Activated CD4-positive, alpha-beta memory T cell treated with anti-CD3 and anti-CD28 coated beads for 36 hours (primary cell): Measurements from ENCODE around the gene RABGAP1. TPM values are rescaled to one million over a fixed set of nuclear protein-coding genes. Genes with fewer than 3 reads are reported as not detected.

Source experiments
- CTCF ChIA-PET: fragments of 350-600 bp; sonication (Branson Sonifier 250); formaldehyde crosslinking; loops from one replicate; lab custom pipeline; 2021; ENCODE audit warnings: antibody characterized with exemption, inconsistent platforms; lab: Charles Lee
- POLR2A ChIA-PET: fragments of 350-600 bp; sonication (Branson Sonifier 250); formaldehyde crosslinking; loops from one replicate; lab custom pipeline; 2021; ENCODE audit warnings: antibody characterized with exemption; lab: Charles Lee
- DNase-seq: peaks from one replicate; pipeline ENCODE4 v3.0.0-alpha.2; 2020
- H3K27ac Mint-ChIP-seq: one replicate; pipeline ENCODE4 v1.8.0; 2021; ENCODE audit warnings: mixed read lengths
- H3K27me3 Mint-ChIP-seq: one replicate; pipeline ENCODE4 v1.8.0; 2021; ENCODE audit warnings: mixed read lengths
- H3K36me3 Mint-ChIP-seq: one replicate; pipeline ENCODE4 v1.8.0; 2021; ENCODE audit warnings: mixed read lengths
- H3K4me1 Mint-ChIP-seq: one replicate; pipeline ENCODE4 v1.8.0; 2021; ENCODE audit warnings: low read depth, mixed read lengths
- H3K4me3 Mint-ChIP-seq: one replicate; pipeline ENCODE4 v1.8.0; 2021; ENCODE audit warnings: mild to moderate bottlenecking, mixed read lengths
- H3K9me3 Mint-ChIP-seq: one replicate; pipeline ENCODE4 v1.8.0; 2021; ENCODE audit warnings: mixed read lengths
- intact Hi-C: fragments of 100-400 bp; cut with micrococcal nuclease; formaldehyde crosslinking; loops from one replicate; pipeline ENCODE4 v1.15.1; 2023
- total RNA-seq, 2 experiments: library from RNA; stranded (reverse); gene quantifications; one replicate each; pipeline ENCODE4 v1.2.3, GENCODE V29; 2021

RABGAP1 gene
- total RNA-seq, 2 experiments from 2014 or later = 27.1 to 28.8 TPM

DNA sequence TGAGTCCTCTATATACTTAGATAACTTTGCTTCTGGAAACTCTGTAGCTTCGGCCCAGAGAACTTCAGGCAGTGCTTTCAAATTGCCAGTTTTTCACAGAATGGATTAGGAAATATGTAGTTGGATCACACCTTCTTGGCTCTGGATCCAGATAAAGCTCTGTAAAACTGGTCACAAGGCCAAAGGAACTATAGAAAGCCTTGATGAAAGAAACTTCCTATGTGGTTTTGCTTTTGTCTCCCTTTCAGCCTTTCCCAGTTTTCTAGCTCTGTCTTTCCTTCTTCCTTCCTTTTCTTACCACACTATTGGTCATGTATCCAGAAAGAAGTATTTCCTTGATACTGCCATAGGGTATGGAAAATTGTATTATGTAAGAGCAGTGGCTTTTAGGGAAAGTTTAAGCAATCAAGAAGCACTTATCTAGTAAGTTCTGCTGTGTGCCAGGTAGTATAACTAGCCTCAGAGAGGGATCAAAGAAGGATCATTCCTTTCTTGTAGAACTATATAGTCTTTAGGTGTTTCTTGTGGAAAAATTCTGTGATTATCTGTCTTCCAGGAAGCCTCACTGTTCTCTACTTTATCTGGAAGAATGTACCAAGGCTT is 98.9 kb downstream of the RABGAP1 start:
- ChIA-PET POLR2A (no interaction called here), CTCF (no interaction called here)
- H3K27ac Mint-ChIP-seq = no peak overlapping the region
- intact Hi-C loops = no loop called here
- H3K9me3 Mint-ChIP-seq = peaks cover 2% of the 10 kb centered on the region
- no peaks in the 10 kb centered on the region for H3K4me1 Mint-ChIP-seq
- DNase-seq = no peak
- peaks cover 25% of the 10 kb centered on the region for H3K36me3 Mint-ChIP-seq
- H3K27me3 Mint-ChIP-seq = no peaks in the 10 kb centered on the region
- no peak overlapping the region for H3K4me3 Mint-ChIP-seq

DNA sequence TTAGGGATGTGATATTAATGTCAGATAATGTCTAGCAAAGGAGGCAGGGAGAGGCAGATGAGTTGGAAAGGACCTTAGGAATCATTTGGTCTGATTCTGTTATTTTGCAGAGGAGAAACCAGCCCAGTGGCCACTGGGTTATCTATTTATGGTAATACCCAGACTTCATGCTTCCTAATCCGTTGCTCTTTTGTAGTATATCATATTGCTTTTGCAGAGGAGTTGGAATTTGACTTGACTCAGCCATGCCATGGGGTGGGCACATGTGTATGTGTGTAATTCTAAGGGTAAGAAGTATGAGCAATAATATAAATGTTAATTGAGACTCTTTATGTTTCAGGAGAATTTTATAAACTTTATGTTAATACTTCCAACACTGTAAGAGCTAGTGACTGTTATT is 100.0 kb downstream of the RABGAP1 start:
- no peak for DNase-seq
- ChIA-PET POLR2A (no interaction called here), CTCF (no interaction called here)
- H3K4me3 Mint-ChIP-seq = no peak overlapping the region
- intact Hi-C loops = no loop called here
- H3K4me1 Mint-ChIP-seq = no peaks in the 10 kb centered on the region
- H3K9me3 Mint-ChIP-seq = peaks cover 2% of the 10 kb centered on the region
- H3K36me3 Mint-ChIP-seq = peaks cover 22% of the 10 kb centered on the region
- H3K27me3 Mint-ChIP-seq = no peaks in the 10 kb centered on the region
- no peak overlapping the region for H3K27ac Mint-ChIP-seq

- intact Hi-C loops = no loop called here
- ChIA-PET CTCF (no interaction called here), POLR2A (no interaction called here)
Measured at GRCh38 chr9:123041489-123041888, 100.7 kb downstream of the RABGAP1 start.

DNA sequence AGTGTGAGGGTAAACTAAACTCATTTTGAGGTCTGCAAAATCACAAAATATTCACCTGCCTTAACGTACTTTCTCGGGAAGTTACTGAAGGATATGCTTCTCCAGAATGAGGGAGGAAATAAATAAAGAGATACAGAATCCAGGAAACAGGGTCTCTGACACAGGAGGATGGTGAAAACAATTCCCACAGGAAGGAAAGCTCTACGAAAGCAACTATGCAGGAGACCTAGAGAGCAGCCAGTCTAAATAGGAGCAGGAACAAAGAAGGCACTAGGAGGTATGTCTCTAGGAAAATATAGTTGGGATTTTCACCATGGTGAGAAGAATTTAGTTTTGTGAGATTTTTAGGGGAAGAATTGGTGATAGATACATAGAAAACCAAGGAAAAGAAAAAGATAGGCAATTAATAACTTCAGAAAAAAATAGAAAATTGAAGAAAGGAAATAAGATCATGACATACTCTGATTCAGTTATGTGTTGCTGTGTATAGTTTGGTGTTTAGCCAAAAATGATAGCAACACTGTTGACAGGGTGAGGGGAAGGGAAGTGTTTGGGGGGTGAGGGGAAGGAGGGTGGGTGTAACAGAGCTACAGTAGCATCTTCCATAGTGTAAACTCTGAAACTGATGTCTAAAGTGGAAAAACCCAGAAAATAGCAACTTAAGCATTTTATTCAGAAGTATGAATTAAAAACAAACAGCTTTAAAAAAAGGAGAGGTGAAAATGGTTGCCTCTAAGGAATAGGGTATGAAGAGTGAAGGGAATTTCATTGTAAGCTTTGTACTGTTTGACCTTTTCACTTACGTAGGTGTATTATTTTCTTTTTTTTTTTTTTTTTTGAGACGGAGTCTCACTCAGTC is 102.5 kb downstream of the RABGAP1 start:
- DNase-seq = no peak
- ChIA-PET POLR2A (no interaction called here), CTCF (no interaction called here)
- H3K27me3 Mint-ChIP-seq = no peaks in the 10 kb centered on the region
- H3K4me3 Mint-ChIP-seq = no peak overlapping the region
- intact Hi-C loops = no loop called here
- H3K4me1 Mint-ChIP-seq = no peaks in the 10 kb centered on the region
- H3K36me3 Mint-ChIP-seq = peaks cover 19% of the 10 kb centered on the region
- H3K9me3 Mint-ChIP-seq = peaks cover 2% of the 10 kb centered on the region
- no peak overlapping the region for H3K27ac Mint-ChIP-seq

More at GRCh38 chr9:123041489-123041888, 100.7 kb downstream of the RABGAP1 start:
- H3K4me3 Mint-ChIP-seq = no peak overlapping the region
- H3K4me1 Mint-ChIP-seq = no peaks in the 10 kb centered on the region
- no peaks in the 10 kb centered on the region for H3K27me3 Mint-ChIP-seq
- H3K36me3 Mint-ChIP-seq = peaks cover 22% of the 10 kb centered on the region
- no peak for DNase-seq
- peaks cover 2% of the 10 kb centered on the region for H3K9me3 Mint-ChIP-seq
- H3K27ac Mint-ChIP-seq = no peak overlapping the region

- peaks cover 20% of the 10 kb centered on the region for H3K36me3 Mint-ChIP-seq
- no peaks in the 10 kb centered on the region for H3K4me1 Mint-ChIP-seq
- intact Hi-C loops = no loop called here
- POLR2A ChIA-PET = no interaction called here
- peaks cover 2% of the 10 kb centered on the region for H3K9me3 Mint-ChIP-seq
- no peaks in the 10 kb centered on the region for H3K27me3 Mint-ChIP-seq
- no peak for DNase-seq
- no peak overlapping the region for H3K27ac Mint-ChIP-seq
- CTCF ChIA-PET = no interaction called here
- no peak overlapping the region for H3K4me3 Mint-ChIP-seq
Measured at GRCh38 chr9:123044586-123044985, 103.8 kb downstream of the RABGAP1 start.

DNA sequence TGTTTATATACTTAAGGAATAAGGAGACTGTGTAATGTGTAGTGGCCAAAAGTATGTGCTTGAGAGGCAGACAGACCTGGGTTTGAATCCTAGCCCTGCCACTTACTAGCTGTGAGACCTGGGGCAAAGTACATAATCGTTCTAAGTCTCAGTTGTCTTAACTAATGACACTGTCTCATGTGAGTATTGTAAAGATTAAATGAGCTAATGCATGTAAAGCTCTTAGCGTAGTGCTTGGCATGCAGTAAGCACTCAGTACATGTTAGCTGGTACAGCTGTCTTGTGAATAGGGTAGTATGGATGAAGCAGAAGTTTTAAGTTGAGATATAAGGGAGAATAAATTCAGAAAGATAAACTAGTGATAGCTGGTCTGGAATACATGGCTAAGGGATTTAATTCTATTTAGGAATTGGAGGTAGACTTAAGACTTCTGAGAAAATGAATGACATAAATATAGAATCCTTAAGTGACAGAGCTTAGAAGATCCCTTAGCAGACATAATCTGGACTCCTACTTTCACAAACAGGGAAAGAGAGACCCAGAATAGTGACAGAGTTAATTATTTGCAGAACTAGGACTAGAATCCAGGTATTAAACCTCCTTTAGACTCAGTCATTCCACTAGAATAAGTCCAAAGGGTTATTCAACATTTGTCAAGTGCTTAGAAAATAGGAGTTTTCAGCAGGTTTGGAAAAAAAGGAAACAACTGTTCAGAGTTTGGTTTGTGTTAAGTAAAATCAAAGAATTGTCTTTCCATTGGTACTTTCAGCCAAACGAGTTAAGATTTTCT is 105.8 kb downstream of the RABGAP1 start:
- DNase-seq = no peak
- ChIA-PET POLR2A (no interaction called here), CTCF (interaction anchor here (1.6 kb wide), 1 partner anchor 307 kb away, joined by 4 read pairs; no protein-coding TSS in a partner anchor)
- intact Hi-C loops = no loop called here
- Mint-ChIP-seq H3K36me3 (peaks cover 22% of the 10 kb centered on the region), H3K27me3 (no peaks in the 10 kb centered on the region), H3K4me3 (no peak overlapping the region), H3K27ac (no peak overlapping the region), H3K4me1 (no peaks in the 10 kb centered on the region), H3K9me3 (peaks cover 2% of the 10 kb centered on the region)

DNA sequence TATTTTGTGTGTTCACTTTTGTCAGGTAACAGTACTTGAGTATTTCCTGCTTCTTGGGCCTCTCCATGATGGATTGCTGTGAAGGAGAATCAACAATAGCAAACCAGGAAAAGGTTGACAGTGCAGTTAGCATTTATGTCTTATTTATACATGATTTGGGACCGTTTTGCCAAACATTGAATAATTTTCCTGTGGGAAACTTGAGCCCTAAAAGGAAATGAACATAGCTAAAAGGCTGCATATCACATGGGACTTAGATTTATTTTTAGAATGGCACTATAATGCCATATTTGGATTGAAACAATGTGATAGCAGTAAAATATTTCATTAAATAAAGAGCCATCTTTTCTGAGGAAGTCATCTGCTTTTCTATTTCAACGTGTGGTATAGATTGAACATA is 107.9 kb downstream of the RABGAP1 start:
- ChIA-PET CTCF (no interaction called here), POLR2A (no interaction called here)
- H3K4me3 Mint-ChIP-seq = no peak overlapping the region
- DNase-seq = no peak
- H3K9me3 Mint-ChIP-seq = no peaks in the 10 kb centered on the region
- no peak overlapping the region for H3K27ac Mint-ChIP-seq
- H3K27me3 Mint-ChIP-seq = no peaks in the 10 kb centered on the region
- intact Hi-C loops = no loop called here
- H3K4me1 Mint-ChIP-seq = no peaks in the 10 kb centered on the region
- H3K36me3 Mint-ChIP-seq = peaks cover 9% of the 10 kb centered on the region

- POLR2A ChIA-PET = interaction anchor here (0.5 kb wide), 1 partner anchor 70 kb away, joined by 3 read pairs; no protein-coding TSS in a partner anchor
- H3K27me3 Mint-ChIP-seq = no peaks in the 10 kb centered on the region
- H3K27ac Mint-ChIP-seq = no peak overlapping the region
- H3K4me3 Mint-ChIP-seq = no peak overlapping the region
- no peaks in the 10 kb centered on the region for H3K4me1 Mint-ChIP-seq
- H3K9me3 Mint-ChIP-seq = no peaks in the 10 kb centered on the region
- no peak for DNase-seq
- peaks cover 8% of the 10 kb centered on the region for H3K36me3 Mint-ChIP-seq
- intact Hi-C loops = no loop called here
- CTCF ChIA-PET = interaction anchor here (1.2 kb wide), 1 partner anchor 300 kb away, joined by 3 read pairs; no protein-coding TSS in a partner anchor
Measured at GRCh38 chr9:123049589-123050222, 108.9 kb downstream of the RABGAP1 start.

GRCh38 chr9:123053046-123053445 is 112.2 kb downstream of the RABGAP1 start:
- Mint-ChIP-seq H3K9me3 (no peaks in the 10 kb centered on the region), H3K27me3 (no peaks in the 10 kb centered on the region), H3K27ac (no peak overlapping the region), H3K36me3 (peaks cover 10% of the 10 kb centered on the region), H3K4me1 (no peaks in the 10 kb centered on the region), H3K4me3 (no peak overlapping the region)
- ChIA-PET CTCF (no interaction called here), POLR2A (no interaction called here)
- intact Hi-C loops = no loop called here
- DNase-seq = no peak

DNA sequence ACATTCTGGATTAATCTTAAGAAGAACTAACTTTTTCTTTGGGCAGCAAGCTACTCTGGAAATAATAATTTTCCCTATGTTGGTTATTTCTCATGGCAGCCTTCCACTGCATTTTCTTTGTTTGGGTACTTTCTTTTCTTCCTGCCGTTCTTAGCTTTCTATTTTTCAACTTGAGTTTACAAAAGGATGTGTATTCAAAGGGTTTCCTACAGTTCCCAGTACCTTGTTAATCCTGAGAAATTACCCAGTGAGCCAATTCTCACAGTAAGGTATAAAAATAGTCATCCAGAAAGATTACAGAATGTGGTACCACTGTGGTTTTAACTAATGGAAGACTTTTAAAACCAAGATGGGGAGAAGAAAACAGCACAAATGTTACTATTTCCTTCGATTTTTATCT is 112.9 kb downstream of the RABGAP1 start:
- ChIA-PET POLR2A (no interaction called here), CTCF (no interaction called here)
- intact Hi-C loops = no loop called here
- no peaks in the 10 kb centered on the region for H3K27me3 Mint-ChIP-seq
- peaks cover 10% of the 10 kb centered on the region for H3K36me3 Mint-ChIP-seq
- DNase-seq = no peak
- H3K27ac Mint-ChIP-seq = no peak overlapping the region
- H3K4me1 Mint-ChIP-seq = no peaks in the 10 kb centered on the region
- H3K4me3 Mint-ChIP-seq = no peak overlapping the region
- no peaks in the 10 kb centered on the region for H3K9me3 Mint-ChIP-seq

- Mint-ChIP-seq H3K4me3 (no peak overlapping the region), H3K27me3 (no peaks in the 10 kb centered on the region), H3K4me1 (peaks cover 5% of the 10 kb centered on the region), H3K36me3 (peaks cover 4% of the 10 kb centered on the region), H3K27ac (no peak overlapping the region), H3K9me3 (no peaks in the 10 kb centered on the region)
- intact Hi-C loops = no loop called here
- DNase-seq = no peak
- ChIA-PET CTCF (no interaction called here), POLR2A (no interaction called here)
Measured at GRCh38 chr9:123058834-123059233, 118.0 kb downstream of the RABGAP1 start.
